ENCODE results near the gene CYP21A2.
A peak's percentile ranks its signal among the peaks of the same experiment; 100 is the strongest.

The CYP21A2 gene

GRCh38 chr6:32083812-32084768 lies 45.9 kb downstream of the CYP21A2 start:
- no peak for DNase-seq

- no peak for DNase-seq
Measured at GRCh38 chr6:32084780-32085179, 46.6 kb downstream of the CYP21A2 start.

GRCh38 chr6:32085759-32086459 lies 47.7 kb downstream of the CYP21A2 start:
- no peak for DNase-seq

GRCh38 chr6:32086661-32087573 lies 48.7 kb downstream of the CYP21A2 start:
- peak; percentile 44 to 65 for DNase-seq

GRCh38 chr6:32087574-32088486 lies 49.6 kb downstream of the CYP21A2 start:
- peak; percentile 80 to 83 for DNase-seq

- no peak for DNase-seq
Measured at GRCh38 chr6:32088487-32089049, 50.4 kb downstream of the CYP21A2 start.

- no peak for DNase-seq
Measured at GRCh38 chr6:32089082-32089828, 51.0 kb downstream of the CYP21A2 start.

Measured in activated CD4-positive, alpha-beta T cell treated with anti-CD3 and anti-CD28 coated beads, Interleukin-2, amount 50 U/mL, for 48 hours (primary cell).